Activated T-cell treated with anti-CD3 and anti-CD28 coated beads, Interleukin-2, amount 50 U/mL, for 24 hours (primary cell): Measurements from ENCODE around the gene AGPAT3.

Experiments
- DNase-seq: peaks from one replicate; pipeline ENCODE4 v3.0.0-alpha.2; 2020
- H3K27ac Mint-ChIP-seq: 2 replicates; pipeline ENCODE4 v1.8.0; 2020; ENCODE audit warnings: mild to moderate bottlenecking, mixed read lengths
- H3K27me3 Mint-ChIP-seq: 2 replicates; pipeline ENCODE4 v1.8.0; 2020; ENCODE audit warnings: mixed read lengths
- H3K36me3 Mint-ChIP-seq: 2 replicates; pipeline ENCODE4 v1.8.0; 2020; ENCODE audit warnings: low read depth, mixed read lengths
- H3K4me1 Mint-ChIP-seq: 2 replicates; pipeline ENCODE4 v1.8.0; 2020; ENCODE audit warnings: low read depth, mixed read lengths
- H3K4me3 Mint-ChIP-seq: 2 replicates; pipeline ENCODE4 v1.8.0; 2020; ENCODE audit warnings: mild to moderate bottlenecking, moderate library complexity, mixed read lengths
- H3K9me3 Mint-ChIP-seq: 2 replicates; pipeline ENCODE4 v1.8.0; 2020; ENCODE audit warnings: mixed read lengths

Gene AGPAT3

DNA sequence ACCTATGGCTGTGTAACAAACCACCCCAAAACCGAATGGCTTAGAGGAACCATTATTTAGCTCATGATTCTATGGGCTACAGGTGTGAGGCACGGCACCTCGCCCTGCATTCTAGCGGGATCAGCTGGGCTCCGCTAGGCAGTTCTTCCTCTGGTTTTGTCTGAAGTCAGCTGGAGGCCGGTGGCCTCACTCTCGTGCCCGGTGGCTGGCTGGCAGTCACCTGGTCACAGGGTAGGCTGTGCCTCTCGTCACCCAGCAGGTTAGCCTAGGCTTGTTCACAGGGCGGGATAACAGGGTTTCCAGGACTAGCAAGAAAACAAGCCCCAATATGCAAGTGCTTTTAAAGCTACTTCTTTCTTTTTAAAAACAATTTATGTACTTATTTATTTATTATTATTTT lies 16.3 kb upstream of the AGPAT3 start:
- no peak overlapping the region for H3K27ac Mint-ChIP-seq
- peaks cover 3% of the 10 kb centered on the region for H3K27me3 Mint-ChIP-seq
- no peaks in the 10 kb centered on the region for H3K36me3 Mint-ChIP-seq
- no peak overlapping the region for H3K4me3 Mint-ChIP-seq
- peaks cover 2% of the 10 kb centered on the region for H3K4me1 Mint-ChIP-seq
- DNase-seq, result no peak
- H3K9me3 Mint-ChIP-seq, result no peaks in the 10 kb centered on the region

DNA sequence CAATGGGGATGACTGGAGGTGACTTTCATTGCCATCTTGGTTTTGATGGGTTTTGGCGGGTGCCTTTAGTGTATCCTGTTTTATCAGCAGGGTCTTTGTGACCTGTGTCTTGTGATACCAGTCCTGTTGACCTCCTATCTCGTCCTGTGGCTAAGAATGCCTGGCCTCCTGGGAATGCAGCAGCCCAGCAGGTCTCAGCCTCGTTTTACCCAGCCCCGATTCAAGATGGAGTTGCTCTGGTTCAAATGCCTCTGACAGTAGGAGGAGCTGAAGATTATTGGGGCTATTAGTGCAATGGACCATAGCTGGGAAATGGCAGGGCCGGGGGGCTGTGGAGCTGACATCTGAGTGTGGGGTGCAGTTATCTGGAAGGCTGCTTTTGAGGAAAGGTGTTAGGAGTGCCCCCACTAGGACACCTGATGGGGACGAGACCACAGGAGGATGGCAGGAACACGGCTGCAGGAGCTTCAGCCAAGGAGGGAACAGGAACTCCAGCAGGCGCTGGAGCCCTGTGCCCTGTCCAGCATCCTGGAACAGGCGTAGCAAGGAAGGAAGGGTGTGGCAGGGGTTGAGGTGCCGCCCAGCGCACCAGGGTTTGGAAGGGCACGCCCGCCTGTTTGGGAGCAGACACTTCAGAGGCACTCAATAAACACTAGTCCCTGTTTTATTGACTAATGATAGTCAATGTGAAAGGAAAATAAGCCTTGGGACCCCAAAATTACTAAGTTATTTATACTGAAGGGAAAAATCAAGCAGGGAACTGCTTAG lies 15.3 kb upstream of the AGPAT3 start:
- Mint-ChIP-seq H3K27me3 (peaks cover 10% of the 10 kb centered on the region), H3K27ac (no peak overlapping the region), H3K4me3 (no peak overlapping the region), H3K36me3 (no peaks in the 10 kb centered on the region), H3K4me1 (peaks cover 3% of the 10 kb centered on the region), H3K9me3 (no peaks in the 10 kb centered on the region)
- DNase-seq, result no peak

DNA sequence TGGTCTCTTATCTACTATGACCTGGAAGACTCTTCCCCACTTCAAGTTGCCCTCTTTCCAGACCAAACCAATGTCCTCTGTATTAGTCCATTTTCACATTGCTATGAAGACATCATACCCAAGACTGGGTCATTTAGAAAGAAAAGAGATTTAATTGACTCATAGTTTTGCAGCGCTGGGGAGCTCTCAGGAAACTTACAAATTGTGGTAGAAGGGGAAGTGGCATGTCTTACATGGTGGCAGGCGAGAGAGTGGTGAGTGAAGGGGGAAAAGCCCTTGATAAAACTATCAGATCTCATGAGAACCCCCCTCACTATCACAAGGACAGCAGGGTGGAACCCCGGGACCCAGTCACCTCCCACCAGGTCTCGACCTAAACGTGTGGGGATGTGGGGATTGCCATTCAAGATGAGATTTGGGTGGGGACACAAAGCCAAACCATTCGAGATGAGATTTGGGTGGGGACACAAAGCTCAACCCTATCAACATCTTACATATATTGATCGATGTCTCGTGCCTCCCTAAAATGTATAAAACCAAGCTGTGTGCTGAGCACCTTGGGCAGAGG lies 14.2 kb upstream of the AGPAT3 start:
- H3K9me3 Mint-ChIP-seq, result no peaks in the 10 kb centered on the region
- H3K4me1 Mint-ChIP-seq, result peaks cover 13% of the 10 kb centered on the region
- DNase-seq, result no peak
- no peaks in the 10 kb centered on the region for H3K36me3 Mint-ChIP-seq
- H3K27me3 Mint-ChIP-seq, result peaks cover 20% of the 10 kb centered on the region
- H3K4me3 Mint-ChIP-seq, result no peak overlapping the region
- no peak overlapping the region for H3K27ac Mint-ChIP-seq

DNA sequence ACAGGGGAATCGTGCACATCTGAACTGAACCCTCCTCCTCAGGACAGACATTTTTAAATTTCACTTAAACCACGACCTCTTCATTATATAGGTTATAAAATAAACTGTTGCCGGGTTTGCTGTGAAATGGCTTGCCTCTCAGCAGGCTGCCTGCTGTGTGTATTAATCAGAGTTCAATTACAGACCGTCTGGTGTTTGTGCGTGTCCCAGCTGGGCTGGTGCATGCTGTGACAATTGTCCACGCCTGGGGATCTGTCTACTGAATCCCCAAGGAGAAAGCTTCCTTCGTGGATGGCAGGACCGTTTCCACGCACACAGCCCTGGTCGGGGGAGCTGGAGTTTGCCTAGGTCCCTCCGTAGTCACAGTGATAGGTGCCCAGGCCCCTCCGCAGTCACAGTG lies 13.4 kb upstream of the AGPAT3 start:
- H3K27ac Mint-ChIP-seq, result no peak overlapping the region
- DNase-seq, result no peak
- no peaks in the 10 kb centered on the region for H3K36me3 Mint-ChIP-seq
- H3K4me3 Mint-ChIP-seq, result no peak overlapping the region
- no peaks in the 10 kb centered on the region for H3K9me3 Mint-ChIP-seq
- peaks cover 23% of the 10 kb centered on the region for H3K27me3 Mint-ChIP-seq
- peaks cover 16% of the 10 kb centered on the region for H3K4me1 Mint-ChIP-seq

DNA sequence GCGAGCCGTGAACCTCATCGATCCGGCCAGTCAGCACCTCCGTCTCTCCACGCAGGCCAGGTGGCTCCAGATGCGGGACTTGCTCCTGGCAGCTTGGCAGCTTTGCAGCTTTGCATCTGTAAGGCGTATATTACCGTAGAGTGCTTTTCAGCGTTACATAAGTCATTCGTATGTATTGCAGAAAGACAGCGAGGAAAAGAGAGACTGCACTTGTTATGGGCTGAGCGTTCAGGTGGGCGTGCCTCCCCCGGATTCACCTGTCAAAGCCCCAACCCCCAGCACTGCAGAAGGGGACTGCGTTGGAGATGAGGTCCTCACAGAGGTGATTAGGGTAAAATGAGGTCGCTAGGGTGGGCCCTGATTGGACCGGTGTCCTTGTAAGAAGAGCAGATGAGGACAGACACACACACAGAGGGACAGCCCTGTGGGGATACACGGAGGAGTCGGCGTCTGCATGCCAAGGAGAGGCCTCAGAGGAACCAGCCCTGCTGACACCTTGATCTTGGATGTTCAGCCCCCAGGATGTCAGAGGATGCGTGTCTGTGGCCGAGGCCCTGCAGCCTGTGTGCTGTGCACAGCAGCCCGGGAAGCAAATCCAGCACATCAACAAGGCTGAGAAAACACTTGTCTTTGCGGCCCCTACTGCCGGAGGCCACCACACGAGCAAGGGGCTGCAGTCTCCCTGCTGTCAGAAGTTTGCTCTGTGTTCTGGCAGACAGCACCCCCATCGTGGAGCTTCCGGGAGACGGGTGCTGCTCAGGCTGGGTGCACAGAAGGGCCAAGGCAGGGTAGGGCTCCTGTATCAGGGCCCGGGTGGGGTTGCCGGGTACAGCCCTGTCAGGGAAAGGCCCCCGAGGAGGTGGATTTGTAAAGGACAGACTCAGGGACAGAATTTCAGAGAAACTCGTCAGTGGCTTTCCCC lies 10.9 kb upstream of the AGPAT3 start:
- no peak overlapping the region for H3K27ac Mint-ChIP-seq
- H3K4me1 Mint-ChIP-seq, result peaks cover 16% of the 10 kb centered on the region
- peaks cover 25% of the 10 kb centered on the region for H3K27me3 Mint-ChIP-seq
- no peak for DNase-seq
- H3K36me3 Mint-ChIP-seq, result no peaks in the 10 kb centered on the region
- H3K4me3 Mint-ChIP-seq, result no peak overlapping the region
- H3K9me3 Mint-ChIP-seq, result no peaks in the 10 kb centered on the region

DNA sequence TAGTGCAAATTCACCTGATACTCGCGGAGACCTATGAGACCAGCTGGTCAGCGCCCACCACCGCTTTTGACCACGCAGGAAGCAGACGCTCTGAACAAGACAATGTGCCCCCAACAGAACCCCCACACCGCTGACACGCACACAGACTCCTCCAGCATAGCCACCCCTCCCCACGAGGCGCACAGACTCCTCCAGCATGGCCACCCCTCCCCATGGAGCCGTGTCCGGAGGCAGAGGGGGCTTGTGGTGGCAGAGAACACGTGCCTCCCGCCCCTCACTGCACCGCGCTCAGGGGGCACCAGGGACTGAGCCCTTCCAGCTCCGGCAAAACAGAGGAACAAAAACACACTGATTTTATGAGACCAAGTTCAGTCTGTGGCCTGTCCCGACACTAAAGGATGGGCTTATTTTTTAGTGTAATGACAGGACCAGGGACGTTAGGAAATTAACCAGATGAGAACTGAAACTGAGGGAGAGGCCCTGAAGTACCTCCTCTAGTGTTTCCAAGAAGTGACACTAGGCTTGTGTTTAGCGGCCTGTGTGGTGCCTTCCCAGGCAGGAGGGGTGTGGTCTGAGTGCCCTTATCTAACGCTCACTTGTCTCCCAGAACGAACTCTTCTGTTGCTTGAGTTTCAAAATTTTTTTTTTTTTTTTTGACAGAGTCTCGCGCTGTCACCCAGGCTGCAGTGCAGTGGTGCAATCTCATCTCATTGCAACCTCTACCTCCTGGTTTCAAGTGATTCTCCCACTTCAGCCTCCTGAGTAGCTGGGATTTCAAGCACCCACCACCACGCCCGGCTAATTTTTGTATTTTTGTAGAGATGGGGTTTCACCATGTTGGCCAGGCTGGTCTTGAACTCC lies 10.0 kb upstream of the AGPAT3 start:
- Mint-ChIP-seq H3K27me3 (peaks cover 25% of the 10 kb centered on the region), H3K36me3 (no peaks in the 10 kb centered on the region), H3K4me1 (peaks cover 16% of the 10 kb centered on the region), H3K27ac (peak overlapping the region; percentile 45), H3K4me3 (no peak overlapping the region), H3K9me3 (no peaks in the 10 kb centered on the region)
- DNase-seq, result no peak

DNA sequence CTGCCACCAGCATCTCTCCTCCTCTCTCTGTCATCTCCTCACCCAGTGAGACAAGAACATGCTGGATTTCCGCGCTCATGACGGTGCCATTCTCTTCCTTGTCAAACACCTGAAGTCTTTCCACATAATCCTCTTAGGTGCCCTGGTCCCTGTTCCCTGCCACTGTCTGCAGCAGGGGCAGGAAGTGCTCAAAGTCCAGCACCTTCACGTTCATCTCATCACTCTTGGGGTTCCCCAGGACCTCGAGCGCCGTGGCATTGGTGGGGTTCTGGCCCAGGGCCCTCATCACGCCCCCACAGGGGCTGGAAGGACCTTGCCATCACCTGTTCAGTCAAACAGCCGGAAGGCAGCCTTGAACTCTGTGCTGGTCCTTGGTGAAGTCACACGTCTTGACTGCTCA lies 9.1 kb upstream of the AGPAT3 start:
- no peak for DNase-seq
- peaks cover 25% of the 10 kb centered on the region for H3K27me3 Mint-ChIP-seq
- no peaks in the 10 kb centered on the region for H3K9me3 Mint-ChIP-seq
- H3K4me3 Mint-ChIP-seq, result no peak overlapping the region
- peaks cover 16% of the 10 kb centered on the region for H3K4me1 Mint-ChIP-seq
- H3K36me3 Mint-ChIP-seq, result no peaks in the 10 kb centered on the region
- no peak overlapping the region for H3K27ac Mint-ChIP-seq

DNA sequence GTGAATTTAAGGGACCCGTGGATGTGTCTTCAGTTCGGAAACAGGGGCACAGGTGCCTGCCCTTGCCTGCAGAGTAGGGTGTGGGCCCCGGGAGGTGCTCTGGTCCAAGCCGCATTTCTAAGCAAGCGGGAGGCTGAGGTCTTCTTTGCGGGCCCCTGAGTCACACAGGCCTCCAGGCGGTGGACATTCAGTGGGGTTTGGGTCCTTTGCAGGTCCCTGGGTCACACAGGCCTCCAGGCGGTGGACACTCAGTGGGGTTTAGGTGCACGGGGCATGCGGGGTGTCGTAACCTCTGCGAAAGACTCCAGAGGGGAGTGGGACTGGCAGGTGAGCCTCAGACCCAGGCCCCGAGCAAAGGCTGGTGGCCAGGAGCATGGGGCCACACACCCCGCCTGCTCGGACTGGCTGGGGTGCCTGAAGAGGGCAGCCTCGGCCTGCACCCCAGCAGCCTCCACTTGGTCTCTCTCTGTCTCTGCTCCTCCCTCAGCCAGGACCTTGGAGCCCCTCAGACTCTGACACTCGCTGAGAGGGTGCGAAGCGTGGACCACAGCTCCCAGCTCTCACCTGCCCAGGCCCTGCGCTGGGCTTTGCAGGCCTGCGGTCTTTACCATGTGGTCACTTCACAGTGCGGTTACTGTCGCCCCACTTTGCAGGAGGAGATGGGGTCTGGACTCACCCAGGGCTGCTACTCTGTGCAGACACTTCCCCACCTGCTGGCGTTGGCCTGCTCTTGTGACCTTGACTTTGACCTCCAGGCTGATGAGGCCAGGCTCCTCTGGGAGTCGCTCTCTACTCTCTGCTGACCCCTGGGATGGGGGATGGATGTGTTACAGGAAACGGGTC lies 6.0 kb upstream of the AGPAT3 start:
- Mint-ChIP-seq H3K27me3 (peaks cover 20% of the 10 kb centered on the region), H3K4me3 (no peak overlapping the region), H3K27ac (no peak overlapping the region), H3K36me3 (no peaks in the 10 kb centered on the region), H3K9me3 (no peaks in the 10 kb centered on the region), H3K4me1 (peaks cover 19% of the 10 kb centered on the region)
- no peak for DNase-seq

DNA sequence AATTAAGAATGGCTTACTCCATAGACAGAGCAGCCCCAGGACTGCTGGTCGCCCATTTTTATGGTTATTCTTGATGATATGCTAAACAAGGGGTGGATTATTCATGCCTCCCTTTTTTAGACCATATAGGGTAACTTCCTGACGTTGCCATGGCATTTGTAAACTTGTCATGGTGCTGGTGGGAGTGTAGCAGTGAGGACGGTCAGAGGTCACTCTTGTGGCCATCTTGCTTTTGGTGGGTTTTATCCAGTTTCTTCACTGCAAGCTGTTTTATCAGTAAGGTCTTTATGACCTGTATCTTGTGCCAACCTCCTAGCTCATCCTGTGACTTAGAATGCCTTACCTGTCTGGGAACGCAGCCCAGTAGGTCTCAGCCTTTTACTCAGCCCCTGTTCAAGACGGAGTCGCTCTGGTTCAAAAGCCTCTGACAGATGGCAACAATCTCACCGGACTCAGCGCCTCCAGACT lies 5.2 kb upstream of the AGPAT3 start:
- no peak overlapping the region for H3K4me3 Mint-ChIP-seq
- DNase-seq, result no peak
- H3K27ac Mint-ChIP-seq, result no peak overlapping the region
- no peaks in the 10 kb centered on the region for H3K9me3 Mint-ChIP-seq
- no peaks in the 10 kb centered on the region for H3K36me3 Mint-ChIP-seq
- peaks cover 15% of the 10 kb centered on the region for H3K4me1 Mint-ChIP-seq
- H3K27me3 Mint-ChIP-seq, result peaks cover 15% of the 10 kb centered on the region

DNA sequence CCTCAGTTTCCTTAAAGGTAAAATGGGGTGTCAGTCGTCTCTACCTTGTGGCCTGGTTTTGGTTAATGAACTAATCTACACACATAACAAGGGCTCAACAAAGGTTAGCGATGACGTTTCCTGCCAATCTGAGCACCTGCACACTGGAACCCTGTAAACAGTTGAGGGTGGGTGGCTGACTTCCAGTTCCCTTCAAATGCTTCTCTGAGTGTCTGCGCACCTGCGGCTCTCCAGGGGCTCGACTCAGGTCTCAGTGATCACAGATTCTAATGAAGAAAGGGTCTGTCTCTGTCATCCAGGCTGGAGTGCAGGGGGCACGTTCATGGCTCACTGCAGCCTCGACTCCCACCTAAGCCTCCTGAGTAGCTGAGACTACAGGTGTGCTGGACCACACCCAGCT lies 3.3 kb upstream of the AGPAT3 start:
- no peak for DNase-seq
- peaks cover 2% of the 10 kb centered on the region for H3K27me3 Mint-ChIP-seq
- H3K4me1 Mint-ChIP-seq, result peaks cover 8% of the 10 kb centered on the region
- no peak overlapping the region for H3K4me3 Mint-ChIP-seq
- no peaks in the 10 kb centered on the region for H3K9me3 Mint-ChIP-seq
- no peak overlapping the region for H3K27ac Mint-ChIP-seq
- peaks cover 6% of the 10 kb centered on the region for H3K36me3 Mint-ChIP-seq

DNA sequence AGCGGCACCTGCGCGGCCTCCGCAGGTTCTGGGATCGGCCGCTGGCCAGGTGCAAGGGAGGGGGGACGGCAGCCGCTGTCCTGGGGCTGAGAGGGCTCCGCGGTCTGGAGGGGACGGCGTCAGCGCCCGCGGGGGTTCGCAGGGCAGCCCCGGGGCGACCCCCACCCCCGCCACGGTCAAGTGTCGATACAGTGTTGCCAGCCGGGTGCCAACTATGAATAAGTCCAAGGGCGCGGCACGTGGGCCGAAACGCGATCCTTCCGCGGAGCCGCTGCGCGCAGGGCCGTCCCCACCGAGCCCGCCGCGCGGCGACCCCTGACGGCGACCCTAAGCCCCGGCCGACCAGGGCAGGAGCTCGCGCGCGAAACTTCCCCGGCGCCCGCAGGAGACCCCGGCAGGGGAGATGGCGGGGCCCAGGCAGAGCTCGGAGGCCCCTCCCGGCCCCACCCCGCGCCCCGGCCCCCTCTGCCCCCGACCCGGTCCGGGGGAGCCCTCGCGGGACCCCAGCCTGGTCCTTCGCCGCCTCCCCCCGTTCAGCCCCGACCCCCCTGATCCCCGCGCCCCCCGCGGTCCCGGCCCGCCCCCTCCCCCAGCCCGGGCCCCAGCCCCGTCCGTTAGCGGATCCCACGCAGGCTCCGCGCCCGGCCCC lies 586 bp upstream of the AGPAT3 start:
- H3K27ac Mint-ChIP-seq, result no peak overlapping the region
- no peaks in the 10 kb centered on the region for H3K27me3 Mint-ChIP-seq
- no peaks in the 10 kb centered on the region for H3K9me3 Mint-ChIP-seq
- H3K4me3 Mint-ChIP-seq, result peak overlapping the region; percentile 69
- peak; percentile 76 for DNase-seq
- peaks cover 35% of the 10 kb centered on the region for H3K4me1 Mint-ChIP-seq
- H3K36me3 Mint-ChIP-seq, result peaks cover 34% of the 10 kb centered on the region

DNA sequence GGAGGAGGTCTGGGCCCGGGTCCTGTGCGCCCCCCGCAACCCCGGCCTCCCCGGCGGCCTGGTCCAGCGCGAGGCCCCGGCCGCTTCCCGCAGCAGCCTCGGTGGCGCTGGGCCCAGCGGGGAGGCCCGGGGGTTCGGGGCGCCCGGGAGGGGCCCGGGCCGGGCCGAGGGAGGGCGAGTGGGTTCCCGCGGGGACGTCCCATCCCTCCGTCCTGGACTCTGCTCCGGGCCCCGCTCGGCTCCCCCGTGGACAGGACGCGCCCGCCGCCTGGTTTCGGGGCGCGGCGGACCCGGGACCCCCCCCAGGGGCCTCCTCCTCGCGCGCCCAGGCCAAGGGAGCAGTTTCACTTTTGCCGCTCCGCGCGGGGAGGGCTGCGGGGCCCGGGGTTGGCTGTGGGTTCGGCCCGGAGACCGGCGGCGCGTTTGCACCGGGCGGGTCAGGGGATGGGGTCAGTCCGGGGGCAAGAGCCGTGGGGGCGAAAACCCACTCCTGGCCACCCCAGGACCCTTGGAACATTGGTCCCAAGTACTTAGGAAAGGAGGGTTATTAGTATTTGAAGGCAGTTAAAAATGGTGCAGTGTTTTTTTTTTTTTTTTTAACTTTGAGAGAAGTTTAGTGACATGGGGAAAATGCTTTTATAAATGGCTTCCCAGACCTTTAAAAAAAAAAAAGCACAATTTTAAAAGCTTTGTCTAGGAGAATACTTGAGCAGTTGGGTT lies 677 bp downstream of the AGPAT3 start:
- peak overlapping the region; percentile 84 for H3K4me3 Mint-ChIP-seq
- H3K36me3 Mint-ChIP-seq, result peaks cover 45% of the 10 kb centered on the region
- peak overlapping the region; percentile 94 for H3K27ac Mint-ChIP-seq
- no peaks in the 10 kb centered on the region for H3K27me3 Mint-ChIP-seq
- H3K4me1 Mint-ChIP-seq, result peaks cover 44% of the 10 kb centered on the region
- no peaks in the 10 kb centered on the region for H3K9me3 Mint-ChIP-seq
- DNase-seq, result peak; percentile 75
